Fibroblast of villous mesenchyme (primary cell): ENCODE measurements around the gene E2F2. TPM values are rescaled to one million over a fixed set of nuclear protein-coding genes. Genes with fewer than 3 reads are reported as not detected.

Source experiments
- DNase-seq: peaks from one replicate; pipeline ENCODE4 v3.0.0-alpha.2; 2010; ENCODE audit warnings: low read depth
- H3K4me3 ChIP-seq: 2 replicates; pipeline ENCODE4 v1.5.1; 2011; ENCODE audit warnings: low read depth, mild to moderate bottlenecking, low read length
- total RNA-seq: library from RNA; depleted of rRNA; stranded (reverse); fragments of >200 nt; gene quantifications from 2 replicates; pipeline ENCODE4 v1.2.3, GENCODE V29; 2012
- TF ChIP-seq, protein P1 (sequence below): IDR thresholded peaks from 2 replicates; pipeline ENCODE4 v1.5.1; 2012; ENCODE audit warnings: low read depth, mild to moderate bottlenecking, low read length; ENCODE audit not compliant: insufficient read depth

Gene E2F2
- total RNA-seq, 1 donor: 2.2 TPM

DNA sequence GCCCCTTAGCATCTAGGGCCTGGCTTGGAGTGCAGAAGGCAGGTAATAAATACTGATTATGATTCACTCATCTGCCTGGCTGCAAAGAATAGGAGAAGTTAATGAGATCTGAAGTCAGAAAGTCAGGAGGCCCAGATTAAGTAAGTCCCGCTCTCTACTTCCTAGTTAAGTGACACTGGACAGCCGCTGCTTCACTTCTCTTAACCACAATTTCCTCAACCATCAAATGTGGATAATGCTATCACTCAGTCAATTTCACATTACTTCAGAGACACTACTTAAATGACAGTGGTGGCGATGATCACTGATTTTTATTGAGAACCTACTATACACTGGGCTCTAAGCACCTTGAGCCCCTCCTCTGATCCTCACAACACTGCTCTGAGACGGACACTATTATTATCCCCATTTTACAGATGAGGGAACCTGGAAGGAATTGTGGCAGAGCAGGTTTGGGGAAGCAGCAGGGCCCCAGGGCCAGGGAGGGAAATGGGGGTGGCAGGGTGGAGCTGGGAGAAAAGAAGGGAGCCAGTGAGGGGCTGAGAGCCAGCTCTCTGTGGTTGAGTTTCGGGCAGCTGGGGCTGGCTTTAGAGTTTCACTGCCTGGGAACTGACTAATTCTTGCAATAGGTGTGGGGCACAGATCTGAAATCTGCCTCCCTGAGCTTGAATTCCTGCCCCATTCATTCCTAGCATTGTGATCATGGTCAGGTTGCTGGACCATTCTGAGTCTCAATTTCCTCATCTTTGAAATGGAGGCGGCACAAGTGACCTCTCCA is 2.4 kb upstream of the E2F2 start:
- no peak for DNase-seq
- H3K4me3 ChIP-seq: no peak overlapping the region
- TF ChIP-seq, protein P1, sequence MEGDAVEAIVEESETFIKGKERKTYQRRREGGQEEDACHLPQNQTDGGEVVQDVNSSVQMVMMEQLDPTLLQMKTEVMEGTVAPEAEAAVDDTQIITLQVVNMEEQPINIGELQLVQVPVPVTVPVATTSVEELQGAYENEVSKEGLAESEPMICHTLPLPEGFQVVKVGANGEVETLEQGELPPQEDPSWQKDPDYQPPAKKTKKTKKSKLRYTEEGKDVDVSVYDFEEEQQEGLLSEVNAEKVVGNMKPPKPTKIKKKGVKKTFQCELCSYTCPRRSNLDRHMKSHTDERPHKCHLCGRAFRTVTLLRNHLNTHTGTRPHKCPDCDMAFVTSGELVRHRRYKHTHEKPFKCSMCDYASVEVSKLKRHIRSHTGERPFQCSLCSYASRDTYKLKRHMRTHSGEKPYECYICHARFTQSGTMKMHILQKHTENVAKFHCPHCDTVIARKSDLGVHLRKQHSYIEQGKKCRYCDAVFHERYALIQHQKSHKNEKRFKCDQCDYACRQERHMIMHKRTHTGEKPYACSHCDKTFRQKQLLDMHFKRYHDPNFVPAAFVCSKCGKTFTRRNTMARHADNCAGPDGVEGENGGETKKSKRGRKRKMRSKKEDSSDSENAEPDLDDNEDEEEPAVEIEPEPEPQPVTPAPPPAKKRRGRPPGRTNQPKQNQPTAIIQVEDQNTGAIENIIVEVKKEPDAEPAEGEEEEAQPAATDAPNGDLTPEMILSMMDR: no peak

DNA sequence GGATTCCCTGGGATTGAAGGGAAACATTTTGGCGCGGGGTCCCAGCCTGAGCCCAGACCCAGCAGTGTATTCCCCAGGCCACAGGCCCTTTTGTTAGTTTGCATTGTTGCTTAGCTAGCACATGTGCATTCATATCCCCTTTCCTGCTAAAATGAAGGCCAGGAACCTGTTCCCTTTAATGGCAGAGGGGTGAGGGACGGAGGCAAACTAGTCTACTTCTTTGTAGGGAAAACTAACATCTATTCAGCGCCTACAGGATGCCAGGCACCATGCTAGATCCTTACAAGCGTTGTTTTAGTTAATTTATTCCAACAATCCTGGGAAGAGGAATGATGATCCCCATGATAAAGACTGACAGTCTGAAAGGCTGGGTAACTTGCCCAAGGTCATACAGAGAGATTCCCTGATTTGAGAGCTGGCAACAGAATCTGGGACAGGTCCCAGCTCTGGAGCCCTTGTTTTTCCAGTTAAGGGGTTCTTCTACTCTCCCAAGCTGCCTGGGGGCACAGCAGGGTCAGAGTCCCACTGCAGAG is 595 bp upstream of the E2F2 start:
- DNase-seq: no peak
- TF ChIP-seq, protein P1: no peak
- no peak overlapping the region for H3K4me3 ChIP-seq

DNA sequence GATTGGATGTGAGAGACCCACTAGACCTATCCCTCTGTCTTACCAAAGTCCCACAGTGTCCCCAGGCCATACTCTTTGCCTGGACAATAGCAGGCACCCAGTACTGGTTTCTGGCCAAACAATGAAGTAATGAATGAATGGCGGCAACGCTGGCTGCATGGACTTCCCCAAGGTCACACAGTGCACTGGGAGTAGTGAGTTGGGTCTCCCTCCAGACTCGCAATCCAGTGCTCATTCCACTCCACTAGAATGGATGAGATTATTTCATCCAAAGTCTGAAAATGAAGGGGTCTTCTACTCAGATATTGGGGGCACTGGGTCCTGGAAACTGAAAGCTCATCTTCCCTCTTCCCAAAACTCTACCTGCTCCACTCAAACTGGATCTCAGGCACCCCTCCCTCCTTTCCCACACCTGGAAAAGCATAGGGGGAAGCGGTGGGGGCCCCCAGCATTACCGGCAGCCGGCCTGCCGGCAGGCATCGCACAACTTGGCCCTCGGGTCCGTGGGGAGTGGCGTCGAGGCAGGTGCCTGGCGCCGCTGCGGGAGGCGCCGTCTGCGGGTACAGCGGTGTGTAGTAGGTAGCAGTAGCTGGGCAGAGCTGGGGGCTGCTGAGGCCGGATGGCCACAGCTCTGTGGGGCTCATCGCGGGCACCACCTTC is 816 bp downstream of the E2F2 start:
- TF ChIP-seq, protein P1: no peak
- no peak for DNase-seq
- peak overlapping the region; percentile 65 for H3K4me3 ChIP-seq

DNA sequence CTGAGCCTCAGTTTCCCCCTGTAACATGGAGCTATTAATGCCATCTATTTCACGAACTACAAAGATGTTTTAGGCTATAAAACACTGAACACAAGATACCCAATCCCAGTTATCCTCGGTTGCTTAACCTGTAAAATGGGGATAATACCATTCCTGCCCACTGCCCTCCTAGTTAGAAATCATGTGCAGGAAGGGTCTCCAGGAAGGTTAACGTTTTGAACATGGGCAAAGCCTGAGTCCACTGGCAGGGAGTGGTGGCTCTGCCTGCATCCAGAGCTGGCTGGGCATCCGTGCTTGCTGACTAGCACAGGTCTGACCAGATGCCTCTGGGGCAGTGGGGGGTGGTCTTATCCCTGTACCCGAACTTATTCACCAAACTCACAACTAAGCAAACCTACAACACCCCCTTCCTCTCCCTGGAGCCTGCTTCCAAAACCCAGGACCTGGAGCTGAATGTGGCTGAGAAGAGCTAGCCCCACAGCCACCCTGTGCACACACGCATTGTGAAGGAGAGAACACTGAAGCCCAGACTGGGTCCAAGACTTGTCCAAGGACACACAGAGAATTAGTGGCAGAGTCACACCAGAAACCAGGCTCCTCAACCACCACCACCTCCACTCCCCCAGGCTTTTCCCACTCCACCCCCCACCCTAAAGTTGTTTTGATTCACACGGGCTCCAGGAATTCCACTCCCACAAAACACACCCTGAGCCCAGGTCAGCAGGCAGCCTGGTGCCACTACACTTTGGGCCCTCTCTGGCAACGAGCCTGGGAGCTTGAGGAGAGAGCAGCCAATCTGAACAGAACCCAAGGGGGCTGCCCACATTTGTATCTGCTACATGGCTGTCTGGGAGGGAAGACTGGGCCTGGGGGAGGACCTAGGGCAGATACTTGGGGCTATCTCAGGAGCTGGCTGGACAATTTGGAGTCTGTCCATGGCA is 1.6 kb downstream of the E2F2 start:
- no peak for DNase-seq
- TF ChIP-seq, protein P1: no peak
- H3K4me3 ChIP-seq: peak overlapping the region; percentile 65

DNA sequence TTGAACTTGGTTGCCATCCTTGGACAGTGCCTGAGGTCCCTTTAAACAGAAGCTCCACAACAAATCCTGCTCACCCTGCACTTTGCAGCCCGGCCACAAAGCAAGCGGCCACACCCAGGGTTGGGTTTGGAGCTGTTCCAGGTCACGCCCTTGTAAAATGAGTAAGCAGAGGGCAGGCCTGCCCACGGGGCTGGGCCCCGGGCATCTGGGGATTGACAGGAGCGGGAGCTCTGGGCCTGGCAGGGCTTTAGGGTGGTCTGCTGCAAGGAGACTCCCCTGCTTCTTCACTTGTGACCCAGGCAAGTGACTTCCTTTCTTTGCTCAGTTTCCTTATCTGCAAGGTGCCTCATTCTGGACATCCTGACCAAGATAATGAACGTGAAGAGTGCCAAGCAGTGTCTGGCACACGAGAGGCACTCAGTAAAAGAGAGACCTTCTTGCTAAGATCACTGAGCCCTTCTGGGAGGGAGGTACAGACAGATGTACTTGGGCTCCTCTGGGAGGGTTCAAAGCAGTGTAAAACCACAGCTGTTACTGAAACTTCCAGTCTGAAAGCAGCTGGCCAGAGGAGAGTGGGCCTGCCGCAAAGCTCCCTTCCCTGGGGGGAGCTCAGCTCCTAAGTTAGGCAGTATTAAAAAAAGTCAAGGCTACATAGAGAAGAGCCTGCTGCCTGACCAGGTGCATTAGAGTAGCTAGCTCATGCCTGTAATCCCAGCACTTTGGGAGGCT is 2.6 kb downstream of the E2F2 start:
- TF ChIP-seq, protein P1: no peak
- no peak overlapping the region for H3K4me3 ChIP-seq
- peak; percentile 86 for DNase-seq

DNA sequence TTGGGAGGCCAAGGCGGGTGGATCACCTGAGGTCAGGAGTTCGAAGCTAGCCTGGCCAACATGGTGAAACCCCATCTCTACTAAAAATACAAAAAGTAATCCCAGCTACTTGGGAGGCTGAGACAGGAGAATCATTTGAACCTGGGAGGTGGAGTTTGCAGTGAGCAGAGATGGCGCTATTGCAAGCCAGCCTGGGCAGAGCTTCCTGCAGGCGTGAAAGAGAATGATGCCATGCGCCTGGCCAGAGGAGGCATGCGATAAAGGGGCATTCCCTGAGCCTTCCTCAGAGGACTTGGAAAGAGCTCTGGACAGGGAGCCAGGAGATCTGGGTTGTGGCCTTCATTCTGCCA is 3.2 kb downstream of the E2F2 start:
- TF ChIP-seq, protein P1: no peak
- no peak overlapping the region for H3K4me3 ChIP-seq
- no peak for DNase-seq
